ENCODE results near the gene ATG9B.

The ATG9B gene

DNA sequence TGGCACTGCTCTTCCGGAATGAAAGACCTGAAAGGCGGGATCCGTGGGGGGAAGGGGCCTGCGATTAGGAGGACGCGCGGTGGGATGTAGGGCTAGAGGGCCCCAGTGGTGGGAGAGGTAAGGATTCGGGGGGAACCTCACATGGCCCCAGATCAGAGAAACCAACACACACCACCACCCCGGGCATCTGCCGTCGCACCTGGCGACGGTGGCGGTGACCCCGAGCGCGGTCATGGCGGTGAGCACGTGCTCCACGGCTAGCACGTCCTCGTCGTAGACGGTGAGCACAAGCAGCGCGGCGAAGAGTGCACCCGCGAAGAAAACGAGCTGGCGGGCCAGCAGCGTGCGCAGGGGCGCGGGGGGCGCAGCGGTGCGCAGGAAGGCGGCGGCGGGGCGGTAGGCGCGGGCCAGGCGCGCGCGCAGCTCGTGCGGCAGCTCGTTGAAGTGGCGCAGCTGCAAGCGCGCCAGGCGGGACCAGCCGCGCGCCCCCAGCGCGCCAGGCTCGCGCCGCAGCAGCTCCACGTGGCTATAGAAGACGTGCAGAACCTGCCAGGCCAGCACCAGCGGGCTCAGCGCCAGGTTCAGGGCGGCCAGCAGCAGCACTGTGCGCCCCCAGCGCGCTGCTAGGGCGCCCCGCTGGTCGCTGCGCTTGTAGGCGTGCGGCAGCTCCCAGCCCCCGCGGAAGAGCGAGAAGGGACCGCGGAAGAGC is 5.7 kb downstream of the ATG9B start:
- TF ChIP-seq, protein P1, sequence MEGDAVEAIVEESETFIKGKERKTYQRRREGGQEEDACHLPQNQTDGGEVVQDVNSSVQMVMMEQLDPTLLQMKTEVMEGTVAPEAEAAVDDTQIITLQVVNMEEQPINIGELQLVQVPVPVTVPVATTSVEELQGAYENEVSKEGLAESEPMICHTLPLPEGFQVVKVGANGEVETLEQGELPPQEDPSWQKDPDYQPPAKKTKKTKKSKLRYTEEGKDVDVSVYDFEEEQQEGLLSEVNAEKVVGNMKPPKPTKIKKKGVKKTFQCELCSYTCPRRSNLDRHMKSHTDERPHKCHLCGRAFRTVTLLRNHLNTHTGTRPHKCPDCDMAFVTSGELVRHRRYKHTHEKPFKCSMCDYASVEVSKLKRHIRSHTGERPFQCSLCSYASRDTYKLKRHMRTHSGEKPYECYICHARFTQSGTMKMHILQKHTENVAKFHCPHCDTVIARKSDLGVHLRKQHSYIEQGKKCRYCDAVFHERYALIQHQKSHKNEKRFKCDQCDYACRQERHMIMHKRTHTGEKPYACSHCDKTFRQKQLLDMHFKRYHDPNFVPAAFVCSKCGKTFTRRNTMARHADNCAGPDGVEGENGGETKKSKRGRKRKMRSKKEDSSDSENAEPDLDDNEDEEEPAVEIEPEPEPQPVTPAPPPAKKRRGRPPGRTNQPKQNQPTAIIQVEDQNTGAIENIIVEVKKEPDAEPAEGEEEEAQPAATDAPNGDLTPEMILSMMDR (conservative IDR thresholded peaks at IDR 0.05; ENCODE audit: low read length) = no peak
- 0 out of 2 replicates have a peak overlapping the region, but pooled peaks have one; percentile 7 for H3K4me3 ChIP-seq (ENCODE audit: low read length)
- no peak for DNase-seq (ENCODE audit: low read depth)

DNA sequence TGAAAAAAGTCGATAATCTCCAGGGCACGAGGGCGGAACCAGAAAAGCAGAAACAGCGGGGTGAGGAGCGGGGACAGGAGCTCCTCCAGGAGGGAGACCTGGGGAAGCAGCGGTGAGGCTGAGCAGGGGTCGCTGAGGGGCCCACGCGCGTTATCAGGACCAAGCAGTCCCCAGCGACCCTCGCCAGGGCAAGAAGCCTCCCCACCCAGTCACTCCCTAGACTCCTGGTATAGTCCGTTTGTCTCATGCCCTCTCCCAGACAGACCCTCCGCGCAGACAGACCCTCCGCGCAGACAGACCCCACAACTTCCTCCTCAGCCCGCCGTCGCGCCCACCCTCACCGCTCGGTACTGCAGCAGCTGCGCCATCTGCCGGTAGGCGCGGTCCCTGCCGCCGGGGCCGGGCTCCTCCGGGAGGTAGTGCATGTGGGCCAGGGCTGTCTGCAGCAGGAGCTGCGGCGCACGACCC is 6.3 kb downstream of the ATG9B start:
- TF ChIP-seq, protein P1 (conservative IDR thresholded peaks at IDR 0.05; ENCODE audit: low read length) = peak; percentile 71
- H3K4me3 ChIP-seq (ENCODE audit: low read length) = peak overlapping the region; percentile 12; the same call in 1 of the 2 replicates
- DNase-seq (ENCODE audit: low read depth) = peak; percentile 23

- no peak for DNase-seq (ENCODE audit: low read depth)
- H3K4me3 ChIP-seq (ENCODE audit: low read length) = no peak overlapping the region
- TF ChIP-seq, protein P1 (conservative IDR thresholded peaks at IDR 0.05; ENCODE audit: low read length) = no peak
Measured at GRCh38 chr7:151017370-151017952, 6.8 kb downstream of the ATG9B start.

DNA sequence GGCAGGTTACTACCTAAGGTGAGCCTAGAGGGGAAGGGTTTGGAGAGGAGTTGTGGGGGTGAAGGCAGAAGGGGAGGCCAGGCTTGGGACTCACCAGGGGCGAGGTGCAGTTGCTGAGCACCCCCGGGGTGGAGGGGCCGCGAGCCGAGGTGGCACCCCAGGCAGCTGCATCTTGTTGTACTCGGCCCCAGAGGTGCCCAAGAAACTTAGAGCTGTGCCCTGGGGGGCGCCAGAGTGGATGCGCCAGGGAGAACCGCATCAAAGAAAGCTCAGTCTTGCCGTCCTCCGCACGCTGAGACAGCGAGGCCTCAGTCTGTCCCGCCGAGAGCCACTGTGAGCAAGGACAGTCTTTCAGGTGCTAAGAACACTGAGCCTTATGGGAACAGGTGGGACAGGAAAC is 7.4 kb downstream of the ATG9B start:
- H3K4me3 ChIP-seq (ENCODE audit: low read length) = no peak overlapping the region

DNA sequence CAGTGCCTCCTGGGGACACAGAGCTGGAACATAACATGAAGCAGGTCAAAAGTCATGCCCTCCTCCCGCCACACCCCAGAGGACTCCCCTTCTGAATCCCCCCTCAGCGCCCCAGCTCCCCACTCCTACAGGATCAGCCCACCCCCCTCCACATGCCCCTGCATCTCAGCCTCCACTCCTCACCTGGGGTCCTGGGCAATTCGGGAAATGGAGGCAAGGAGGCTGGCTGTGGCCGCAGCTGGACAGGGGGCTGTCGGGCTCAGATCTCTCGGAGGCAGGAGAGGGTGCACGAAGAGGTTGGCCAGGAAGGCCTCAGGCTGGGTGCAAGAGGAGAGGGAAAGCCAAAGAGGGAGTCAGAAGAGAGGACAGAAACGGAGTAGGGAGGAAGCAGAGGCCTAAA is 7.8 kb downstream of the ATG9B start:
- TF ChIP-seq, protein P1 (conservative IDR thresholded peaks at IDR 0.05; ENCODE audit: low read length) = no peak
- DNase-seq (ENCODE audit: low read depth) = no peak

More for the DNA sequence above, 7.4 kb downstream of the ATG9B start:
- TF ChIP-seq, protein P1 (conservative IDR thresholded peaks at IDR 0.05; ENCODE audit: low read length) = no peak
- DNase-seq (ENCODE audit: low read depth) = no peak

GRCh38 chr7:151015967-151016366 is 8.3 kb downstream of the ATG9B start:
- TF ChIP-seq, protein P1 (conservative IDR thresholded peaks at IDR 0.05; ENCODE audit: low read length) = no peak

More for the DNA sequence above, 7.8 kb downstream of the ATG9B start:
- H3K4me3 ChIP-seq (ENCODE audit: low read length) = no peak overlapping the region

DNA sequence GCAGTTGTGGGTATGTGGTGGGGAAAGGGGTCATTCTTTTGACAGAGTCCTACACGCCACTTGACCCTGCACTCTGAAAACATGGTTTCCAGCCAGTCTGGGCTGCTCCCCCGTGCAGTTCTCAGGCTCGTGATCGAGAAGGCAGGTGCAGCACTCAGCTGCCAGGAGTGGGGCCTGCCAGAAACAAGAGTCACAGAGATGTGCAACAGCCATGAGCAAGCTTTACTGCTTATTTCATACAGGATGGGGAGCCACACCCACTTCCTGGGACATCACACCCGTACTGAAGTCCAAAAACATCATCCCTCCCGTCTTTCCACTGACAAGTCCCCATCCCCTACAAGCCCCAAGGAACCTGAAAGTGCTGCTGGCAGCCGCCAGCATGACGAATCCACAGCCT is 9.3 kb downstream of the ATG9B start:
- TF ChIP-seq, protein P1 (conservative IDR thresholded peaks at IDR 0.05; ENCODE audit: low read length) = no peak
- DNase-seq (ENCODE audit: low read depth) = no peak
- H3K4me3 ChIP-seq (ENCODE audit: low read length) = no peak overlapping the region

More at GRCh38 chr7:151015967-151016366, 8.3 kb downstream of the ATG9B start:
- H3K4me3 ChIP-seq (ENCODE audit: low read length) = no peak overlapping the region
- no peak for DNase-seq (ENCODE audit: low read depth)
